CD1c-positive myeloid dendritic cell (primary cell): ENCODE data around the gene STS.
A peak's percentile ranks its signal among the peaks of the same experiment; 100 is the strongest.
"Not testable (repeated sequence)": the region's sequence is repeated elsewhere in the genome, so short reads cannot be mapped to it uniquely, and the experiment has no call there.

Experiments
- DNase-seq: peaks from one replicate; pipeline ENCODE4 v3.0.0-alpha.2; 2016; ENCODE audit errors: extremely low spot score

STS gene

DNA sequence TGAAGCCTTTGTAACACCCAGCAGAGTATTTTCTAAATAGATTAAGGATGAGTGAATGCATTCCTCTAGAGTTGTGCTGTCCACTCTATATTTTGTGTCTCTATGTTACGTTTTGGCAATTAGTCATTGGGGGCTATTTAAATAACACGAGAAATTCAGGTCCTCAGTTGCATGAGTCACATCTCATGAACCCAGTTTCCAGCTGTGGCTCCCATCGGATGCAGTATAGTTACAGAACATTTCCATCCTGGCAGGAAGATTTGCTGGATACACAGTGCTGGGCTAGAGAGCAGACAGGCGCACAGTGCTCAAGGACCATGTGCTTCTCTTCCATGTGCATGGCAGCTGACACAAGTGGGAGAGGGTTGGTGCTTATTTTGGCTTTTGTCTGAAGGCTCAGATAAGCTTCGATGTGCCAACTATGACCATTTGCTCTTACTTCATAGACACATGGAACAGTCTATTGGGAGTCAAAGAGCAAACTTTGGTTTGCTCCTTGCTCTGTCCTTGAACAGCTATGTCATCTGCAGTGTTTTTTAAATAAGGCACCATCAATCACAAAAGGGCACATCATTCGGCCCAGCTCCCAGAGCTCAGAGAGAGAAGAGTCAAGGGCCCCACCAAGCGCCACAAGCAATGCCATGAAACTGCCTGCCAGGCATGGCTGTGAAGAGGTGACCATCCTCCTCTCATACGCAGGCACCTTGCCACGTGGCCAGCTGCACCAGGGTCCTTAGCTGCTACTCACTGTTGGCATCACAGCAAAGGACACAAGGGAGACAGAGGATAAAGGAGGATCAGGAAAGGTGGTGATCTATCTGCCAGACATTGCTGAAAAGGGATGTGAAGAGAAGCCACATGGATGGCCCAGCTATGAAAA, 8.1 kb upstream of the STS start:
- DNase-seq = no peak

- no peak for DNase-seq
Measured at GRCh38 chrX:7143076-7143475, 4.4 kb upstream of the STS start.

- no peak for DNase-seq
Measured at GRCh38 chrX:7143941-7144525, 3.5 kb upstream of the STS start.

DNA sequence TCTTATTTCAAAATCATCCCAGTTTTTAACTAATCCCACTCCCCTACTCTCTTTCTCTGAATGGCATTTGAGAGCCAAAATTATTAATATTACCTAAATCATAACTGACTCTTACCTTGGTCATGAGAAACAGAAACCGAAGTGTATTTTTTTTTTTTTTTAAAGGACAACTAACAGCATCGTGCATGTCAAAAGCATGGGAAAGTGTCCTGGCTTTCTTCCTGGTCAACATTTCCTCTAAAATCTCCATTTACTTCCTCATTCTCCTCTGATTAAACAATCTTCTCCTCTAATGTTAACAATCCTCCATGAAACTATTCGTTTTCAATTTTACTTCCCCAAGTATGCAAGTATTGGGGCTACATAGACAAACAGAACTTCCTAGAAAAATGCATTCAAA, 2.1 kb upstream of the STS start:
- DNase-seq = peak; percentile 31

DNA sequence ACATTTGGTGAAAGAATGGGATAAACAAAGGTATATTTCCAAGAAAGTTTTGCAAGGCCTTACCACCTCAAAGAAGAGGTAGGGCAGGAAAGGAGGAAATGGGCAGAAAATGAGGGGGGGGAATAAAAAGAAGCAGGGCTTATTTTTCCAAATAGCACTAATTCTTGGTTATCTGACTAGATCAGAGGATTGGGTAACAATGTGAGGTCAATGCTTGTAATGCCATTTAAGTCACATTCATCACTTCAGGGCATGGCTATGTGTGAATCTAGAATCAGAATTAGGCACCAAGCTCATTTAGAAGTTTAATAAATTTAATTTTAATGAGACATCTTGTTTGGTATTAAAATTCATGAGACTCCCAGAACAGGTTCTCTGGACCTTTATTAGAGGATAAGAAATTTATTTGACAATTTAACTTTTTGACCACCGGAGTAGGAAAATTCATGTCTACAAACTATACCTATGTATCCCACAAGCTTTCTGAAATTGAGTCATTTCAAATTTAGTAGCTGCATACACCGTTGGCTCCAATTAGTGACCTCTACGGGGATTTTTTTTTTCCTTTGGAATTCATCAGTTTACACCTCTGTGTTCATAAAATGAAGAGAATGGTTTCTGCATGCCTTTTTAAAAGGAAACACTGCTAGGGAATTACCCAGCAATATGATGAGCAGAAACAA, 1.4 kb upstream of the STS start:
- DNase-seq = peak; percentile 5

GRCh38 chrX:7146703-7147412, 654 bp upstream of the STS start:
- peak; percentile 23 for DNase-seq

GRCh38 chrX:7147978-7148854, 704 bp downstream of the STS start, which contains the start of gene PUDP:
Gene PUDP (minus strand): TSS chrX:7148153. CDS start chrX:7148113, 40 bp downstream.
- DNase-seq = peak; percentile 91

- DNase-seq = no peak
Measured at GRCh38 chrX:7149411-7149810, 1.9 kb downstream of the STS start.

- DNase-seq = no peak
Measured at GRCh38 chrX:7153231-7153630, 5.7 kb downstream of the STS start.

GRCh38 chrX:7154041-7154597, 6.6 kb downstream of the STS start:
- no peak for DNase-seq

GRCh38 chrX:7155163-7155562, 7.7 kb downstream of the STS start:
- no peak for DNase-seq

DNA sequence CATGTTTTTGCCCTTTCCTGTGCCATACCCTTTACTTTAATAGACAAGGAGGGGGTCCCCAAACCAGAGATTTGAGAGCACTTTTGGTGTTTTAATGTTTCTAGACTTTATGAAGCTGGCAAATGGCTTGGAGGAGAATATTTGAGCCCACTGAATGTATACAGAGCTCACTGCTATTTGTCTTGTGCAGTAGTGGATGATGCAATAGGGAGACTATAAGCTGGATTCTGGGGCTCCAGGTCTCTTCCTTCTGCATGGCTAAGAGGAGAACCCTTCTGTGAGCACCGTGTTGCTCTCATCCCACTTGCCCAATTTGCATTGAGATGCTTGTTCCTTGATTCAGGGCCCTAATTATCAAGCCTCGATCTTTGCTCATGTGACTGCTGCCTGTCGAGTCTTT, 9.4 kb downstream of the STS start:
- DNase-seq = no peak

GRCh38 chrX:7158468-7158990, 11.0 kb downstream of the STS start:
- no peak for DNase-seq

DNA sequence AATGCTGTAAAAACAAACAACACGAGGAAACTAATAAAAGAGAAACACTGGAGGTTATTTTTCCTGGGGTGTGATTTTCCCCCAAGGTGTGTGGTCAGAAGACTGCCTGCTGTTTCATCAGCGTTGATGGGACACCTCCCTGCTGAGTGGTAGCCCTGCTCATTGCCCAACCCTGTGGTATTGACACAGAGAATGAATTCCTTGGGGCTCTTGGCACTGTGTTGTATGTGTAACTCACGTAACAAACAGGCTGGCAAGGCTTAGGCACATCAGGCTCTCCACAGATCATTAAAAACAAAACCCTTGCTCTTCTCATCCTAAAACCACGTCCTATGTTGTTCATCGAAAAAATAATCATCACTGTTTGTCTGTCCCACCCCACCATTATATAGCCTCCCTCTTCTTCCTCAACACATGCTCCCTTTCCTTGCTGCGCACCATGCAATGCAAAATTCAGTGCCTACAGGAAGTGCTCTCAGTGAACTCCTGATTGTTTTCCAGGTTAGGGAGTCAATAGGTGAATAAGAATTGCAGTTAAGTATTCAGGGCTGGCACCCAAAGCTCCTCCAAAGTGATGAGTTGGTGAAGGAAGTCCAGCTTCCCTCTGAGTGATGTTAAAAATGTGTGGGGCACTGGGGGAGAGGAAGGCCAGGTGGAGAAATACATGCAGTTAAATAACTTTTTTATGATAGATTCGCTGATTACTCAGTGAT, 11.8 kb downstream of the STS start:
- DNase-seq = no peak

DNA sequence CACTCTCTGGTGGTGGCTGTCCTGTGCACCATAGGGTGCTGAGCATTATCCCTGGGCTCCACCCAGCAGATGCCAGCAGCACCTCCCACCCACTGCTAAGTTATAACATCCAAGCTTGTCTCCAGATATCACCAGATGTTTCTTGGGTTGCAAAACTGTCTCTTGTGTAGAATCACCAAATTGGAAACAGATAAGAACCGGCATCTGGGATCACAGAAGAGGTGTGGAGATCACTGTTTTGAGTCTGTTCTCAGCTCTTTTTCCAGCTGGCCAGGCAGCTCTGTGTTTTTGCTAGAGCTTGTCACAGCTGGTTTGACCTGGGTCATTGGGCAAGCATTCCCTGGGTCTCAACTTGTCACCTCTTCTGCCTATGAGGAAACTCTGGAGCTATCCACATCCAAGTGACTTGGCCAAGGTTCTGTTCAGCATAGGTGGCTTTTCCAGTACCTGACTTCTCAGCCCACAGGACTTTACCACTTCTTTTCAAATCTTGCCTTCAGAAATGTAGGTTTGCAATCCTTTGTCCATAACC, 15.7 kb downstream of the STS start:
- DNase-seq = no peak

- DNase-seq = no peak
Measured at GRCh38 chrX:7164174-7164573, 16.7 kb downstream of the STS start.

GRCh38 chrX:7168371-7168770, 20.9 kb downstream of the STS start:
- DNase-seq = no peak

DNA sequence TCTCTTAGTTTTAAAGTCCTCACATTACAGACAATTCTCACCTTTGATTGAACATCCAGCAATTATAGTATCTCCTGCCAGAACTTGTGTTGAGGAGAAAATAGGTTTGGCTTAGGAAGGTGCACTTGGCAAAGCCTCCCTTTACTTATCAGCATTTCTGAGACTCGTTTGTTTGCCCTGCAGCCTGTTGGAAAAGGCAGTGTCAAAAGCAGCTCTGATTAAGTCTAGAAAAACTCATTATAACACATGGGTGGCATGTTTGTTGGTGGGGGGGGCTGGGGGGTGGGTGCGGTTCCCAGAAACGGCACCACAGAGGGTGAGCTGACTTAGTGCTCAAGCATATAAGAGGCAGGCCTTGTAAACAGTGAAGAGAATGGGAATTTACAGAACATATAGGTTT, 22.1 kb downstream of the STS start:
- DNase-seq = no peak

GRCh38 chrX:7170898-7171297, 23.4 kb downstream of the STS start:
- peak; percentile 14 for DNase-seq

- DNase-seq = not testable (repeated sequence)
Measured at GRCh38 chrX:7178859-7179258, 31.3 kb downstream of the STS start.
